Mesenchymal stem cell (in vitro differentiated cells and primary cell): ENCODE results near the gene EPSTI1. TPM values are rescaled to one million over a fixed set of nuclear protein-coding genes. Genes with fewer than 3 reads are reported as not detected.
"Not testable (repeated sequence)": the region's sequence is repeated elsewhere in the genome, so short reads cannot be mapped to it uniquely, and the experiment has no call there.

ENCODE experiments used
- DNase-seq: peaks from one replicate; pipeline ENCODE4 v3.0.0-alpha.2; 2013
- H2AFZ ChIP-seq: one replicate; pipeline ENCODE4 v1.6.1; 2013; ENCODE audit warnings: low read depth, mild to moderate bottlenecking, control low read depth, inconsistent platforms, low read length, moderate library complexity
- H2AK5ac ChIP-seq: 2 replicates; pipeline ENCODE4 v1.6.1; 2013; ENCODE audit warnings: low read length, moderate library complexity, mild to moderate bottlenecking, inconsistent platforms; ENCODE audit not compliant: severe bottlenecking
- H2BK120ac ChIP-seq: one replicate; pipeline ENCODE4 v1.6.1; 2013; ENCODE audit warnings: low read depth, mild to moderate bottlenecking, inconsistent platforms, low read length, moderate library complexity
- H2BK12ac ChIP-seq, 2 experiments: one replicate each; pipeline ENCODE4 v1.6.1; 2013; ENCODE audit warnings: inconsistent platforms in 2 of 2, low read length in 2 of 2, mild to moderate bottlenecking in 2 of 2, moderate library complexity in 2 of 2, control low read depth in 1 of 2
- H2BK15ac ChIP-seq: one replicate; pipeline ENCODE4 v1.6.1; 2013; ENCODE audit warnings: mild to moderate bottlenecking, low read depth, inconsistent platforms; ENCODE audit not compliant: poor library complexity, severe bottlenecking
- H2BK5ac ChIP-seq: 2 replicates; pipeline ENCODE4 v1.6.1; 2013; ENCODE audit warnings: low read depth, mild to moderate bottlenecking, low read length, control low read depth, inconsistent platforms; ENCODE audit not compliant: poor library complexity, severe bottlenecking
- H3K14ac ChIP-seq, 2 experiments: one replicate each; pipeline ENCODE4 v1.6.1; 2013; ENCODE audit warnings: inconsistent platforms in 2 of 2, low read length in 2 of 2, control low read depth in 1 of 2, mild to moderate bottlenecking in 1 of 2, moderate library complexity in 1 of 2
- H3K18ac ChIP-seq, 2 experiments: one replicate each; pipeline ENCODE4 v1.6.1; 2013; ENCODE audit warnings: inconsistent platforms in 2 of 2, low read length in 2 of 2, control low read depth in 1 of 2, low read depth in 1 of 2, mild to moderate bottlenecking in 1 of 2
- H3K23ac ChIP-seq, 2 experiments: one replicate each; pipeline ENCODE4 v1.6.1; 2013; ENCODE audit warnings: inconsistent platforms in 2 of 2, low read length in 2 of 2, mild to moderate bottlenecking in 2 of 2, moderate library complexity in 2 of 2, control low read depth in 1 of 2
- H3K27ac ChIP-seq: 2 replicates; pipeline ENCODE4 v1.5.1; 2013; ENCODE audit warnings: mild to moderate bottlenecking, moderate library complexity, low read length, control low read depth, inconsistent platforms; ENCODE audit not compliant: poor library complexity, severe bottlenecking
- H3K27me3 ChIP-seq, 2 experiments: 2 replicates each; pipeline versions ENCODE4 v1.6.1 to v1.7.0; 2013; ENCODE audit warnings: low read length in 2 of 2, mild to moderate bottlenecking in 2 of 2, moderate library complexity in 2 of 2, control low read depth in 1 of 2, inconsistent platforms in 1 of 2; ENCODE audit not compliant: control insufficient read depth in 1 of 2, insufficient read depth in 1 of 2
- H3K36me3 ChIP-seq, 2 experiments: 2 replicates each; pipeline versions ENCODE4 v1.6.1 to v1.7.0; 2013; ENCODE audit warnings: low read length in 2 of 2, control low read depth in 1 of 2, inconsistent platforms in 1 of 2, low read depth in 1 of 2, mild to moderate bottlenecking in 1 of 2; ENCODE audit not compliant: insufficient read depth in 2 of 2, control insufficient read depth in 1 of 2
- H3K4ac ChIP-seq, 2 experiments: one replicate each; pipeline ENCODE4 v1.6.1; 2013; ENCODE audit warnings: inconsistent platforms in 2 of 2, low read length in 2 of 2, mild to moderate bottlenecking in 2 of 2, moderate library complexity in 2 of 2, control low read depth in 1 of 2, low read depth in 1 of 2
- H3K4me1 ChIP-seq: 2 replicates; pipeline ENCODE4 v1.6.1; 2013; ENCODE audit warnings: low read depth, low read length, control low read depth; ENCODE audit not compliant: control insufficient read depth, insufficient read depth
- H3K4me2 ChIP-seq: 2 replicates; pipeline ENCODE4 v1.6.1; 2013; ENCODE audit warnings: low read length, mild to moderate bottlenecking, inconsistent platforms; ENCODE audit not compliant: poor library complexity, severe bottlenecking
- H3K4me3 ChIP-seq, 2 experiments: 2 replicates each; pipeline versions ENCODE4 v1.5.1 to v1.7.0; 2013; ENCODE audit warnings: low read length in 2 of 2, mild to moderate bottlenecking in 2 of 2, control low read depth in 1 of 2, low read depth in 1 of 2; ENCODE audit not compliant: insufficient read depth in 1 of 2
- H3K79me1 ChIP-seq: replicated peaks from 2 replicates; pipeline ENCODE4 v1.6.1; 2013; ENCODE audit warnings: mild to moderate bottlenecking, control low read depth, low read length, inconsistent platforms; ENCODE audit not compliant: poor library complexity, severe bottlenecking
- H3K9ac ChIP-seq: 2 replicates; pipeline ENCODE4 v1.7.0; 2013; ENCODE audit warnings: mild to moderate bottlenecking, low read length, moderate library complexity
- H3K9me3 ChIP-seq: 2 replicates; pipeline ENCODE4 v1.7.0; 2013; ENCODE audit warnings: mild to moderate bottlenecking, low read length; ENCODE audit not compliant: control insufficient read depth
- H4K8ac ChIP-seq: one replicate; pipeline ENCODE4 v1.6.1; 2013; ENCODE audit warnings: inconsistent platforms, mild to moderate bottlenecking, low read length, moderate library complexity
- H4K91ac ChIP-seq: one replicate; pipeline ENCODE4 v1.6.1; 2013; ENCODE audit warnings: mild to moderate bottlenecking, low read length, inconsistent platforms
- WGBS: methylation state at CpG from one replicate; pipeline ENCODE4 v1.1.7; 2013; ENCODE audit warnings: mixed read lengths; 5-methylcytosine and 5-hydroxymethylcytosine counted together
- polyA plus RNA-seq, 2 experiments: library from polyadenylated mRNA; stranded (reverse); fragments of 200-250 nt; gene quantifications; one replicate each; pipeline ENCODE4 v1.2.3, GENCODE V29; 2013

Gene EPSTI1
- 9.4 TPM for polyA plus RNA-seq (2013, experiment 1 of 2)
- polyA plus RNA-seq (2013, experiment 2 of 2) = 9.6 TPM

DNA sequence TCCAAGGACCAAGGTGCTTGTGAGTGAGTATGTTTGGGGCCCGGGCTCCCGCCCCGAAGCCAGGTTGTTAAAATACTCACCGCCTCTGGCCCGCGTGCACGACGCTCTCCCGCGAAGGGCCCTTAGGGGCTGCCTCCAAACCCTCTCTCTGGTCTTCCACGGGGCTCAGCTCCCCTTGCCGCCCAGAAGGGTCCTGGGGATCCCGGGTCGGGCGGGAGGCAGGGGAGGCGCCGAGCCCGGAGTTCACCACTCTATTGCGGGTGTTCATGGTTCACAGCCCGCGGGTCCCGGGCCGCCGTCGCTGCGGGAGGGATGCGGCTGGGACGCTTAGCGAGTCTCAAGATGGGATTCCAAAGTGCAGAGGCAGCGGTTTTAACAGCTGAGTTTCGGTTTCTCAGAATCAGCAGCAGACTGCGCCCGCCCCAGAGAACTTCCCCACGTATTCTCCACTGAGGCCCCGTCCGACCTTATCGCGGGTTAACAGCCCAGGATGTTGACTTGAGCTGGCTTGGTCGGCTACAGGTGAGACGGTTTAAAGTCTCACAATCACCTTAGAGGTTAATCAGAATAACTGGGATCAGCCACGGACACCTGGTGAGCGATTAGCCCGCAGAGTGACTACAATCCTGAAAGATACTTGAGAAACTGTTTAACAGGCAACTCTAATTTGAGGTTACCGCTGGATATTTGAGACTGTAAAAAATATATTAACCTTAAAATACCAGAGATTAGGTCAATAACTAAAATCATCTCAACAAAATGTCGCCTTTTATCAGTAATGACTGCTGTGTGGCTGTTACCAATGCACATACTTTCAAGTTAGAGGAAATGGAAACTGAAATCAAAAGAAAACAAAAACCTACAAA is at the start of gene EPSTI1:
Gene EPSTI1, minus strand, starts transcription at position 344 of the 866 bp plus-strand sequence. Its CDS starts 76 bp downstream, at position 268.
- peak within 1 kb of the TSS; percentile 56 for H2BK120ac ChIP-seq
- H2AK5ac ChIP-seq = peak within 1 kb of the TSS; percentile 58
- H3K14ac ChIP-seq = no peak within 1 kb of the TSS
- H2BK12ac ChIP-seq = peak within 1 kb of the TSS; percentile 71 to 89
- peak within 1 kb of the TSS; percentile 45 to 88 for H3K4me3 ChIP-seq
- WGBS = 3% methylated on average over 40 of the region's 45 CpGs
- peak within 1 kb of the TSS; percentile 23 for H4K91ac ChIP-seq
- H2BK15ac ChIP-seq = peak within 1 kb of the TSS; percentile 82
- no peaks in the 10 kb centered on the region for H3K27me3 ChIP-seq
- H3K4me2 ChIP-seq = peak within 1 kb of the TSS; percentile 70
- peak within 1 kb of the TSS; percentile 25 for H2BK5ac ChIP-seq
- peak within 1 kb of the TSS; percentile 76 for H3K27ac ChIP-seq
- no peaks in the 10 kb centered on the region for H3K79me1 ChIP-seq
- peak within 1 kb of the TSS; percentile 29 to 85 for H3K18ac ChIP-seq
- H3K4ac ChIP-seq = peak within 1 kb of the TSS; percentile 40 to 92
- H2AFZ ChIP-seq = peak within 1 kb of the TSS; percentile 93
- peak within 1 kb of the TSS; percentile 93 for H3K9ac ChIP-seq
- no peaks in the 10 kb centered on the region for H3K36me3 ChIP-seq
- H4K8ac ChIP-seq = peak within 1 kb of the TSS; percentile 85
- DNase-seq = peak; percentile 87
- H3K23ac ChIP-seq = peak within 1 kb of the TSS in 1 of 2 experiments; percentile 40
- no peaks in the 10 kb centered on the region for H3K9me3 ChIP-seq
- H3K4me1 ChIP-seq = peaks cover 5% of the 10 kb centered on the region

GRCh38 chr13:43041369-43041921 is 49.4 kb upstream of the EPSTI1 start:
- H3K9me3 ChIP-seq = no peaks in the 10 kb centered on the region
- no peak overlapping the region for H3K23ac ChIP-seq
- WGBS = 94% methylated on average over 1 of the region's 1 CpG
- H3K36me3 ChIP-seq = no peaks in the 10 kb centered on the region
- peak; percentile 10 for DNase-seq
- no peak overlapping the region for H2BK12ac ChIP-seq
- H3K79me1 ChIP-seq = no peaks in the 10 kb centered on the region
- peaks cover 1% of the 10 kb centered on the region for H3K4me1 ChIP-seq
- H3K27ac ChIP-seq = no peak overlapping the region
- H2AFZ ChIP-seq = no peak overlapping the region
- no peak overlapping the region for H2AK5ac ChIP-seq
- no peak overlapping the region for H3K14ac ChIP-seq
- peak overlapping the region in 1 of 2 experiments; percentile 29 for H3K18ac ChIP-seq
- no peak overlapping the region for H3K4me2 ChIP-seq
- no peak overlapping the region for H2BK120ac ChIP-seq
- H4K91ac ChIP-seq = no peak overlapping the region
- H2BK5ac ChIP-seq = no peak overlapping the region
- no peak overlapping the region for H2BK15ac ChIP-seq
- H3K4ac ChIP-seq = no peak overlapping the region
- no peaks in the 10 kb centered on the region for H3K27me3 ChIP-seq
- no peak overlapping the region for H3K9ac ChIP-seq
- H3K4me3 ChIP-seq = no peak overlapping the region
- H4K8ac ChIP-seq = no peak overlapping the region

- H3K4me2 ChIP-seq, H2BK12ac ChIP-seq, H3K36me3 ChIP-seq, H3K9ac ChIP-seq, H3K9me3 ChIP-seq, H3K23ac ChIP-seq, H3K4me3 ChIP-seq, H2AK5ac ChIP-seq, H2BK5ac ChIP-seq, H3K4ac ChIP-seq, H3K27ac ChIP-seq, DNase-seq, H4K8ac ChIP-seq, H3K27me3 ChIP-seq, H2AFZ ChIP-seq, H3K79me1 ChIP-seq, H3K14ac ChIP-seq, H3K4me1 ChIP-seq, H2BK120ac ChIP-seq, H3K18ac ChIP-seq, H4K91ac ChIP-seq, H2BK15ac ChIP-seq: not testable (repeated sequence)
- 96% methylated on average over 8 of the region's 13 CpGs for WGBS
Measured at GRCh38 chr13:43040581-43041368, 48.7 kb upstream of the EPSTI1 start.

- H2BK120ac ChIP-seq = no peak overlapping the region
- H3K18ac ChIP-seq = no peak overlapping the region
- H4K8ac ChIP-seq = no peak overlapping the region
- no peak overlapping the region for H2BK15ac ChIP-seq
- no peaks in the 10 kb centered on the region for H3K27me3 ChIP-seq
- no peak overlapping the region for H4K91ac ChIP-seq
- H3K4ac ChIP-seq = no peak overlapping the region
- H2BK5ac ChIP-seq = no peak overlapping the region
- H3K79me1 ChIP-seq = no peaks in the 10 kb centered on the region
- H3K23ac ChIP-seq = no peak overlapping the region
- no peak overlapping the region for H3K27ac ChIP-seq
- no peak overlapping the region for H3K4me3 ChIP-seq
- DNase-seq = no peak
- H3K14ac ChIP-seq = no peak overlapping the region
- no peak overlapping the region for H3K4me2 ChIP-seq
- H3K36me3 ChIP-seq = no peaks in the 10 kb centered on the region
- no peak overlapping the region for H2BK12ac ChIP-seq
- no peaks in the 10 kb centered on the region for H3K9me3 ChIP-seq
- no peak overlapping the region for H2AK5ac ChIP-seq
- no peak overlapping the region for H2AFZ ChIP-seq
- H3K4me1 ChIP-seq = peaks cover 1% of the 10 kb centered on the region
- no peak overlapping the region for H3K9ac ChIP-seq
- 83% methylated on average over 2 of the region's 2 CpGs for WGBS
Measured at GRCh38 chr13:43039966-43040365, 47.9 kb upstream of the EPSTI1 start.
